ENCODE data around the gene SBF2.

The SBF2 gene

GRCh38 chr11:10317776-10318526, 23.9 kb upstream of the SBF2 start:
- DNase-seq (ENCODE audit: low read depth, low spot score): no peak

- DNase-seq (ENCODE audit: low read depth, low spot score): peak; percentile 44
Observed at GRCh38 chr11:10317151-10317755, 23.2 kb upstream of the SBF2 start.

- DNase-seq (ENCODE audit: low read depth, low spot score): no peak
Observed at GRCh38 chr11:10315083-10315482, 21.1 kb upstream of the SBF2 start.

DNA sequence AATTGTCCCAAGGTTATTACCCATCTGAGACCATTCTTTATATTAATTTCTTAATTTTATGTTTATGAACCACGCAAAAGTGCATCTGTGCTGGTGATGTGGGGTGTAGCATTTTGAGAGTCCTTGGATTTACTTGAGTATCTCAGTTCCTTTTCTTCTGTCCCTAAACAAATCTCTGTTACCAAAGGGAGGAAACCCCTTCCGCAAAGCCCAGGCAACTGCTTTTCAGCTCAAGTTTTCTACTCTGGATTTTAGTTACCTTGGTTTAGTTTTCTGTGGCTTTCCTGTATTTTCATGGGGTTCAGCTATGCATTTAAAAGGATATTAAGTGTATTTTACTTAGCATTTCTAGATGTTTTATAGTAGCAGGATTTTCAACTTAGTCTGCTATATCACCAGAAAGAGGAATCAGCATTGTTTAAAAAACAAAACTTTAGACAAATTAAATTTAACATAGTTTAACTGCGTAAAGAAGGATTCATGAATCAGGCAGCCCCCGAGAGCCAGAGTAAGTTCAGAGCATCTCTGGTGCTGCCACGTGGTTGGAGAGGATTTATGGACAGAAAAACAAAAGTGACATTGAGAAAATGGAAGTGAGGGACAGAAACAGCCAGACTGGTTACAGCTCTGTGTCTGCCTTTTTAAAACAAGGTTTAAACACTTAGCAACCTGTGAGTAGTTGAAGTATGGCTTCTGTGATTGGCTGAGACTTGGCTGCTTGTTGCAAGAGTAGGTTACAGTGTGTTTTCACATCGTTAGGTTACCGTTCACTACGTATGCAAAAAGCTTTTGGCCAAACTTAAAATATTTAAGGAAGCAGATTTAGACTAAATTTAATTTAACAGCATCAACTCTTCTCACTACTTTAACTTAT, 20.4 kb upstream of the SBF2 start:
- no peak for DNase-seq (ENCODE audit: low read depth, low spot score)

DNA sequence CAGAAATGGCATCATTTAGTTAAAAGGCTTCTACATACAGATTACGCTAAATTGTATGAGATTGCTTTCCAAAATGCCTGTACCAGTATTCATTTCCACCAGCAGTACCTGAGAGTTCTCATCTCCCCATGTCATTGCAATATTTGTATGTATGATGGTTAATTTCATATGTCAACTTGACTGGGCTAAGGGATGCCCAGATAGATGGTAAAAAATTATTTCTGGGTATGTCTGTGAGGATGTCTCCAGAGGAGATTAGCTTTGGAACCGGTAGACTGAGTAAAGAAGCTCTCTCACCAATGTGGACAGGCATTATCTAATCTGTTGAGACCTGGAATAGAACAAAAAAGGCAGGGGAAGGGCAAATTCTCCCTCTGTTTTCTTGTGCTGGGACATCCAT, 17.8 kb upstream of the SBF2 start:
- no peak for DNase-seq (ENCODE audit: low read depth, low spot score)

GRCh38 chr11:10310301-10310841, 16.4 kb upstream of the SBF2 start:
- peak; percentile 21 for DNase-seq (ENCODE audit: low read depth, low spot score)

- DNase-seq (ENCODE audit: low read depth, low spot score): peak; percentile 70
Observed at GRCh38 chr11:10309163-10310093, 15.4 kb upstream of the SBF2 start.

DNA sequence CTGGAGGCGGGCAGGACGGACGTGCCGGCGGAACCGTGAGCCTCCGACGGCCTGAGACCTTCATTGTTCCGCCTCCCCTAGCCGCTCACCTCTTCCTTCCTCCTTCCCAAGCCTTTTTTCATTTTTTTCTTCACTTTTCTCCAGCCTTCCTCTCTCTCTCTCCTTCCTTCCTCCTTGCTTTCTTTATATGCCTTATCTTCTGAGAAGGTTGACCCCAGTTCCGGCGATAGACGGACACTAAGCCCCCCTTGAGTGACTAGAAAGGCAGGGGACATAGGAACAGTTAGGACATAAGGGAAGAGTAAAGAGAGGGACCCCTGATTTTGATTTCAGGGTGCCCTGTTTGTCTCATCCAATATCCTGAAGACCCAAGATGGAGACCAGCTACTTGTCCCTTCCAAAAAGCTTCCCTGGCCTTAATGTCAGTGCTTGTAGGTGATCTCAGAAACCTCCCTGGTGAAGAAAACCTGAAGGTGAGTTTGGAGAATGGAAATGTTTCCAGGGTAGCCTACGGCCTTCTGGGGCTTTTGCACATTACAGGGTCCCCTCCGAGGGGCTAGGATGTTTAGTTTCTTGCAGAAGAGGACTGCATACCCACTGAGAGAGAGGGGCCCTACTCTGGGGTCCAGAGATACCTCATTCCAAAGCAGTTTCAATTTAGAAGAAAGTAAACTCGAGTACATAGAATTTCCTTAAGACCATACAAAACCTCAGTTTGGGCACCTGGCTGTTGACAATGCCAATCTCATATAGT, 14.4 kb upstream of the SBF2 start:
- no peak for DNase-seq (ENCODE audit: low read depth, low spot score)

DNA sequence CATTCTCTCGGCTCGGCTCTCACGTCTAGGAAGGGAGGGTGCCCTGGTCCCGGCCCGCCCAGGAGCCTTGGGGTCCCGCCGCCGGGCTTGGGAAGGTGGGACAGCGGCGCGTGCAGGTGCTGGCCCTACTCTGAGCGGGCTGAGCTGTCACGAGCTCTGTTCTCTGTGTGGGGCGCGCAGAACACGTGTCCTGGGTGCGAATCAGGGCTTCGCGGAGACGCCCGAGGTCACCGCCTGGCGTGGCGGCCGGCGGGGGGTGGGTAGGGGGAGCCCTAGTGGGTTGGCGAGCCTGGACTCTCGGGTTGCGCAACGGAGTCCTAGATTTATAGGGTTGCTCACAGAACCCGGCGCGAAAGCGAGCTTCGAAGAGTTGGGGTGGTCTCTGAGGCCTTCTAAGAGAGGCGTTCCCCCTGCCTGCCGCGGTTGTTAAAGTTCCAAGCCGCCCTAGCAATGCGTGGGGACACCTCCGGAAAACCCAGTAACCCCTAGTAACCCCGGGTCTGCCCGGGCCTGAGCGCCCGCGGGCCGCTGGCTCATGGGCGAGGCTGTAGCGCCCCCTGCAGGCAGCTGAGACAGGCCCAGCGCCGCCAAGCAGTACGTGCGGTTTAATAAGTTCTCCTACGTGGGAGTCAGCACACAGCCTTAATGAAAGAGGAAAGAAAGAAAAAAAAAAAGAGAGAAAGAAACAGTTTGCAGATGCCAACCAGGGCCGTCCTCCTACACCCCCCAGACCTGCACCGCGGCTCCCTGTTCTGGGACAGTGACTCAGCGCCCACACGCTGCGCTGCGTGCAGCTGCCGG, 13.6 kb upstream of the SBF2 start:
- DNase-seq (ENCODE audit: low read depth, low spot score): peak; percentile 89

GRCh38 chr11:10307022-10307399, 13.0 kb upstream of the SBF2 start:
- DNase-seq (ENCODE audit: low read depth, low spot score): no peak

GRCh38 chr11:10305964-10306918, 12.2 kb upstream of the SBF2 start:
- DNase-seq (ENCODE audit: low read depth, low spot score): peak; percentile 68

DNA sequence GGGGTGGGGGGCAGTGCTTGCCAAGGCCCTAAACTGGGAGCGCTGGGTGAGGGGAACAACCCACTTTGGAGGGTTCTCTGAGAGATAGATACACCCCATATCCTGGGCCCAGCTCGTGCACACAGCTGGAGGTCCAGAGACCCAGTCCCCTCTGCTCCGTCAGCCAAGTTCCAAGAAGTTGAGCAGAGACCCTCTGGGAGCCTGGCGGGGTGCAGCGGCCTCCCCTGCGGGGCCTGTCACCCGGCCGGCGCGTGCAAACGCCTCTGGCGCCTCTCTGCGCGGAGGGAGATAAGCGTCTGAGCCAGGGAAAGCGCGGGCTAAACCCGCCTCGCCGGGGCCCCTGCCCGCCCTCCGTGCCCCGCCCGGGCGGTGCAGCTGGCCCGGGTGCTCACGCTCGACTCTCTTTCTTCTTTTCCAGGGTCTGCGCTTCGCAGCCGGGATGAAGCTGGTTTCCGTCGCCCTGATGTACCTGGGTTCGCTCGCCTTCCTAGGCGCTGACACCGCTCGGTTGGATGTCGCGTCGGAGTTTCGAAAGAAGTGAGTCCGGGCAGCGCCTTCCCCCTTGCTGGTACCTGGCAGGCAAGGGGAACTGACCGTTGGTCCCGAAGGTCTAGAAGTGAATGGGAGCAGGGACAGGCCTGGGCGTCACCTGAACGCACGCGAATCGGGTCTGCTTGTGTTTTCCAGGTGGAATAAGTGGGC, 11.4 kb upstream of the SBF2 start:
- peak; percentile 65 for DNase-seq (ENCODE audit: low read depth, low spot score)

DNA sequence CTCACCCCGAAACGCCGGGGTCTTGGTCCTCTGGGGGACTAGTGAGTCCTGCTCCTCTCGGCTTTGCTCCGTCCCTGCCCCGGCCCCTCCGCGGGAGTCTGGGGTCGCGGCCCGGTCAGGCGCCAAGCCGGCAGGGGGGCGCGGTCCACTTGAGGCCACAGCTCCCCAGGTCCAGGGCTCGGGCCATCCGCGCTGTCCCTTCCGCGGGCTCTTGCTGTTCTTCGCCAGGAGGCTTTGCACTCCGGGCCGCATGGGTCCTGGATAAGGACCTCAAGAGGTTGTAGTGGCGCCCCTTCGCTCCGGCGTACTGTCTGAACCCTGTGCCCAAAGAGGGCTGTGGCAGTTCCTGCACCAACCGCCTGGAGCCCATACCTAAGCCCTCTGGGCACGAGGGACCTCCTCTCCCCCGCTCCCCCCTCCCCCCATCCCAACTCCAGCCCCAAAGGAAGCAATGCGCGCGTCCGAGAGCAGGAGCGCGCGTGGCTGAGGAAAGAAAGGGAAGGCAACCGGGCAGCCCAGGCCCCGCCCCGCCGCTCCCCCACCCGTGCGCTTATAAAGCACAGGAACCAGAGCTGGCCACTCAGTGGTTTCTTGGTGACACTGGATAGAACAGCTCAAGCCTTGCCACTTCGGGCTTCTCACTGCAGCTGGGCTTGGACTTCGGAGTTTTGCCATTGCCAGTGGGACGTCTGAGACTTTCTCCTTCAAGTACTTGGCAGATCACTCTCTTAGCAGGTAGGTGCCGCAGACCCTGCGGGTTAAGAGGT, 10.7 kb upstream of the SBF2 start, which contains the start of gene ADM:
Gene ADM, plus strand, starts transcription at position 579 of the 767 bp plus-strand sequence. CDS start 628 bp downstream, outside the sequence.
- peak; percentile 91 for DNase-seq (ENCODE audit: low read depth, low spot score)

DNA sequence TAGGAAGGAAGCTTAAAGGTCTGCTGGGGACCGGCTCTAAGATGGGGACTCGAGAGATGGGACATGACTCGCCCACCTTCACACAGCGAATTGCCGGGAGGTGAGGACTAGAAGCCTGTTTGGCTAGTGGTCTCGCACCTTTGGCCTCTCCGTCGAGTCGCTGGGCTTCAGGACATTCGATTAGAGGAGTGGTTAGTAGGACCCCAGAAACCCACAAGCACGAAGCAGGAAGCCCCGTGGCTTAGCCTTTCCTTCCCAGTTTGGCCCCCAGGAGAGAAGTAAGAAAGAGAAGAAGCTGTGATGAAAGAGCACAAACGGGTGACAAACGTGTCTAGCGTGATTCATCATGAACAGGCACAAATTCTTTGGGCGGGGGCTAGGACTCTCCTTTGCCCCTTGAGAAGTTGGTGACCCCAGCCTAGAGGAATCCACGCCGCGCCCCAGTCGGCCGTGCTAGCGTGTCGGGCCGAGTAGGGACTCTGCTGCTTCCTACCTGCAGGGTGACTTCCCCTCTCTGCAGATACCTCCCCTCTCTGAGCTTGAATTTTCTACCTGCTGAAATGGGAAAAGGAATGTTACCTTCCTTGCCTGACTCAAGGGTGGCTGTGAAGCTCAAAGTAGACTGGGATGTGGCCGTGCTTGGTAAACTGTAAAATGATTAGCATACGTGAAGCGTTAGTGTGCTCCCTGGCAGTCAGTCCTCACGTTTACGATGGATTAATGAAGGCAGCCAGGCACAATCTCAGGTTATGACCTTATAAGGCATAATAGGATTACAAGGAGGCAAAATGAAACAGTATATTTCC, 9.7 kb upstream of the SBF2 start:
- DNase-seq (ENCODE audit: low read depth, low spot score): peak; percentile 76

DNA sequence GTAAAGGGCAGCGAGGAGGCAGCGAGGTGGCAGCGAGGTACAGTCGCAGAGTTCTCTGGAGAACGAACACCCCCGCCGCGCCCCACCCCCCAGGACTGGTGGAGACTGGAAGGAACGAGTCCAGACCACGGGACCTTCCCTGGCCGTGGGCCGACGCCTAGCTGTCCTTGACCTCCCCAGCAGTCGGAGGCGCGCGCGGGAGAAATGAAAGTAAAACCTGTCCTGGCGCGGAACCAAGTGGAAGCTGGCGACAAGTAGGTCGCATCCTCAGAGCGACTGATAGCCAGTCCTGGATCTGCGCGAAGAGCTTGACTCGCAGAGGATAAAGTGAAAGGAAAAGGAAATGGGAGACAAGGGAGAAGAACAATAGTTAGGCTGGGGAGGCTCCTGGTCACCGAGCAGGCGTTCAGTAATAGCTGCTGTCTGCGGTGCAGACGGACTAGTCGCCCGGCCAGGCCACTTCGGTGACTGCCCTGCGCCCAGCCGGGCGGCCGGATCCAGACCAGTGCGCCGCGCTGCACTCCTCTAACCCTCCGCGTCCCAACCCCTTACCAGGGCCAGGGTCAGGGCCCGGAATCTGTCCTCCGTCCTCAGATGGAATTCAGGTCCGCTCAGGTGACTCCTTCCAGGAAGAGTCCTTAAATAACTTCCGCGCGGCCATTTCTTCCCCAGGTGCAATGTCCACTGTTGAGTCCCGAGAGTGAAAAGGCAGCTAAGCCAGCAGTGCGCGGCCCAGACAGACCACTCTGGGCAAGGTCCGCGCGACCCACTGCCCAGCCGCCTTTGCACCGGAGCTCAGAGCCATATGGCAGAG, 8.9 kb upstream of the SBF2 start:
- DNase-seq (ENCODE audit: low read depth, low spot score): peak; percentile 75

All from ELF-1 (cell line).